BLaER1 treated with 17β-estradiol and CSF1 and Interleukin-3, amounts not matched to agents 10 nM and 100 nM (cell line): ENCODE results near the gene CDK10.

ENCODE experiments used
- H3K27ac ChIP-seq, 11 experiments: shearing (Covaris generic); formaldehyde crosslinking; 2 replicates each; pipeline ENCODE4 v1.8.1; 2022
- H3K27me3 ChIP-seq, 11 experiments: shearing (Covaris generic); formaldehyde crosslinking; 2 replicates each; pipeline ENCODE4 v1.8.1; 2022
- H3K36me3 ChIP-seq, 11 experiments: shearing (Covaris generic); formaldehyde crosslinking; 2 replicates each; pipeline ENCODE4 v1.8.1; 2022
- H3K4me1 ChIP-seq, 10 experiments: shearing (Covaris generic); formaldehyde crosslinking; 2 replicates each; pipeline ENCODE4 v1.8.1; 2022
- H3K4me2 ChIP-seq, 11 experiments: shearing (Covaris generic); formaldehyde crosslinking; 2 replicates each; pipeline ENCODE4 v1.8.1; 2022
- H3K4me3 ChIP-seq, 10 experiments: shearing (Covaris generic); formaldehyde crosslinking; 2 replicates each; pipeline ENCODE4 v1.8.1; 2022
- H3K9ac ChIP-seq, 11 experiments: shearing (Covaris generic); formaldehyde crosslinking; 2 replicates each; pipeline ENCODE4 v1.8.1; 2022
- H3K9me3 ChIP-seq, 11 experiments: shearing (Covaris generic); formaldehyde crosslinking; replicated peaks in 1 of 11; 2 replicates each; pipeline ENCODE4 v1.8.1; 2022
- H4K20me1 ChIP-seq, 11 experiments: shearing (Covaris generic); formaldehyde crosslinking; 2 replicates each; pipeline ENCODE4 v1.8.1; 2022
- Cebpa-rat ChIP-seq, 11 experiments: shearing (Covaris generic); IDR thresholded peaks; 2 replicates each; pipeline ENCODE4 v1.8.1; 2022

The CDK10 gene

GRCh38 chr16:89716916-89717687 is 30.6 kb downstream of the CDK10 start:
- Histone ChIP-seq H3K4me3 (peak overlapping the region in 2 of 10 experiments; percentile 28 to 97; a peak in 3 of 20 replicates), H3K27ac (peak overlapping the region in 5 of 11 experiments; percentile 23 to 98 (median 93); a peak in 9 of 22 replicates), H3K4me1 (peaks cover 31 to 76% (median 60%) of the 10 kb centered on the region in 10 experiments)

GRCh38 chr16:89717688-89718505 is 31.4 kb downstream of the CDK10 start:
- peaks cover 10 to 50% (median 41%) of the 10 kb centered on the region in 11 experiments; a peak in 20 of 22 replicates for H3K36me3 ChIP-seq
- peaks cover 0 to 21% (median 9%) of the 10 kb centered on the region in 11 experiments; a peak in 13 of 22 replicates for H3K27me3 ChIP-seq
- H3K4me3 ChIP-seq = peak overlapping the region in 4 of 10 experiments; percentile 17 to 97 (median 88); a peak in 6 of 20 replicates
- no peak for TF ChIP-seq Cebpa-rat (IDR thresholded peaks at IDR 0.05)
- peaks cover 8 to 87% (median 30%) of the 10 kb centered on the region in 11 experiments for H4K20me1 ChIP-seq
- peaks cover 33 to 73% (median 58%) of the 10 kb centered on the region in 10 experiments for H3K4me1 ChIP-seq
- peak overlapping the region in 8 of 11 experiments; percentile 23 to 99 (median 95); a peak in 13 of 22 replicates for H3K27ac ChIP-seq
- H3K9ac ChIP-seq = peak overlapping the region in 7 of 11 experiments; percentile 92 to 98 (median 93); a peak in 12 of 22 replicates
- H3K4me2 ChIP-seq = peak overlapping the region in 9 of 11 experiments; percentile 94 to 100 (median 97); a peak in 16 of 22 replicates
- H3K9me3 ChIP-seq = no peaks in the 10 kb centered on the region

More at GRCh38 chr16:89716916-89717687, 30.6 kb downstream of the CDK10 start:
- Histone ChIP-seq H3K9ac (peak overlapping the region in 5 of 11 experiments; percentile 92 to 96 (median 92); a peak in 10 of 22 replicates), H3K27me3 (peaks cover 0 to 21% (median 9%) of the 10 kb centered on the region in 11 experiments; a peak in 13 of 22 replicates), H3K4me2 (peak overlapping the region in 6 of 11 experiments; percentile 94 to 99 (median 97); a peak in 11 of 22 replicates), H3K9me3 (no peaks in the 10 kb centered on the region), H4K20me1 (peaks cover 0 to 86% (median 26%) of the 10 kb centered on the region in 11 experiments; a peak in 19 of 22 replicates), H3K36me3 (peaks cover 9 to 49% (median 41%) of the 10 kb centered on the region in 11 experiments; a peak in 20 of 22 replicates)
- no peak for TF ChIP-seq Cebpa-rat (IDR thresholded peaks at IDR 0.05)

GRCh38 chr16:89720551-89720812 is 34.0 kb downstream of the CDK10 start:
- H3K27me3 ChIP-seq = peaks cover 0 to 21% (median 9%) of the 10 kb centered on the region in 11 experiments; a peak in 13 of 22 replicates
- peaks cover 38 to 77% (median 60%) of the 10 kb centered on the region in 10 experiments for H3K4me1 ChIP-seq

DNA sequence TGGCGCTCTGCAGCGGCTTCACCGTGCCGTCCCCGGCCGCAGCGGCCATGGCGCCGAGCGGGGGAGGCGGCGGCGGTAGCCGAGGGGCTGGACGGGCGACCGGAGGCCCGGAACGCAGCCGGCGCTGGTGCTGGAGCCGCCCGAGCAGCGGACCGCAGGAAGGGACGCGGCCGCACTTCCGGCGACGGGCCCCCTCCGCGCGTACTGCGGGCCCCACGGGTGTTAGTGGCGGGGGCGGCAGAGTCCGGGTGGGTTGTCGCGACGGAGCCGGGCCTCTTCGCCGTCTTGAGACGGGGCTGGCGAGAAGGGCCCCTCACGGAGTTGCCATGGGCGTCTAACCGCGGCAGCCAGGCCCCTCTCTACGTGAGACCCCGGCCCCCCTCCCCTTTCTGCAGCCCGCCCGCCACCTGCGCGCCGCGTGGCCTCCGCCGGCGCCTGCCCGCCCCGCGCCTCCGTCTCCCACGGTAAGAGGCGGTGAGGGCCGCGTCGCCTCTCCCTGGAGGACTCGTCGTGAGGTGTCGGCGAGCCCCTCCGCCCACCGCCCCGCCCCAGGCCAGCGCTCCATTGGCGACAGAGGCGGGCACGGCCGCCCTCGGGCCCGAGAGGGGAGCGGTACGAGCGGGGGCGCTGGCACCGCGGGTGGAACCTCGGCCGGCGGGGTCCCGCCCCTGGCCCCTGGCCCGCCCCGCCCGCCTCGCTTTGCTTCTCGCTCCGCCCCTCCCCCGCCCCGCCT is 34.5 kb downstream of the CDK10 start, which contains the start of the genes VPS9D1 and ZNF276:
Gene VPS9D1, minus strand, starts transcription at position 86 of the 733 bp plus-strand sequence. Its CDS starts 37 bp downstream, at position 49.
Gene ZNF276, plus strand, starts transcription at position 725 of the 733 bp plus-strand sequence. CDS start 104 bp downstream, outside the sequence.
- peaks cover 39 to 87% (median 45%) of the 10 kb centered on the region in 11 experiments for H4K20me1 ChIP-seq
- no peak for TF ChIP-seq Cebpa-rat (IDR thresholded peaks at IDR 0.05)
- peak within 1 kb of the TSS; percentile 88 to 99 (median 95) for H3K27ac ChIP-seq
- H3K9me3 ChIP-seq = no peaks in the 10 kb centered on the region
- peaks cover 38 to 72% (median 59%) of the 10 kb centered on the region in 10 experiments for H3K4me1 ChIP-seq
- H3K36me3 ChIP-seq = peaks cover 37 to 56% (median 47%) of the 10 kb centered on the region in 11 experiments
- H3K4me3 ChIP-seq = peak within 1 kb of the TSS; percentile 75 to 98 (median 90)
- H3K4me2 ChIP-seq = peak within 1 kb of the TSS; percentile 96 to 100 (median 99)
- H3K9ac ChIP-seq = peak within 1 kb of the TSS; percentile 88 to 98 (median 93)
- H3K27me3 ChIP-seq = peaks cover 0 to 21% (median 9%) of the 10 kb centered on the region in 11 experiments; a peak in 13 of 22 replicates

More at GRCh38 chr16:89720551-89720812, 34.0 kb downstream of the CDK10 start:
- no peak for TF ChIP-seq Cebpa-rat (IDR thresholded peaks at IDR 0.05)
- peaks cover 36 to 56% (median 47%) of the 10 kb centered on the region in 11 experiments for H3K36me3 ChIP-seq
- peaks cover 34 to 87% (median 40%) of the 10 kb centered on the region in 11 experiments for H4K20me1 ChIP-seq
- H3K9me3 ChIP-seq = no peaks in the 10 kb centered on the region
- peak overlapping the region; percentile 88 to 99 (median 95) for H3K27ac ChIP-seq
- H3K4me3 ChIP-seq = peak overlapping the region; percentile 75 to 98 (median 90)
- H3K4me2 ChIP-seq = peak overlapping the region; percentile 94 to 100 (median 98)
- peak overlapping the region; percentile 88 to 98 (median 93) for H3K9ac ChIP-seq

GRCh38 chr16:89721546-89722391 is 35.3 kb downstream of the CDK10 start:
- Histone ChIP-seq H3K4me1 (peaks cover 38 to 68% (median 56%) of the 10 kb centered on the region in 10 experiments), H3K27ac (peak overlapping the region; percentile 88 to 99 (median 95)), H3K9ac (peak overlapping the region; percentile 88 to 98 (median 93)), H3K36me3 (peaks cover 39 to 57% (median 49%) of the 10 kb centered on the region in 11 experiments), H3K4me3 (peak overlapping the region; percentile 75 to 98 (median 90)), H3K4me2 (peak overlapping the region; percentile 96 to 100 (median 99)), H3K27me3 (peaks cover 0 to 21% (median 9%) of the 10 kb centered on the region in 11 experiments; a peak in 13 of 22 replicates), H3K9me3 (no peaks in the 10 kb centered on the region), H4K20me1 (peaks cover 43 to 89% (median 52%) of the 10 kb centered on the region in 11 experiments)
- no peak for TF ChIP-seq Cebpa-rat (IDR thresholded peaks at IDR 0.05)

DNA sequence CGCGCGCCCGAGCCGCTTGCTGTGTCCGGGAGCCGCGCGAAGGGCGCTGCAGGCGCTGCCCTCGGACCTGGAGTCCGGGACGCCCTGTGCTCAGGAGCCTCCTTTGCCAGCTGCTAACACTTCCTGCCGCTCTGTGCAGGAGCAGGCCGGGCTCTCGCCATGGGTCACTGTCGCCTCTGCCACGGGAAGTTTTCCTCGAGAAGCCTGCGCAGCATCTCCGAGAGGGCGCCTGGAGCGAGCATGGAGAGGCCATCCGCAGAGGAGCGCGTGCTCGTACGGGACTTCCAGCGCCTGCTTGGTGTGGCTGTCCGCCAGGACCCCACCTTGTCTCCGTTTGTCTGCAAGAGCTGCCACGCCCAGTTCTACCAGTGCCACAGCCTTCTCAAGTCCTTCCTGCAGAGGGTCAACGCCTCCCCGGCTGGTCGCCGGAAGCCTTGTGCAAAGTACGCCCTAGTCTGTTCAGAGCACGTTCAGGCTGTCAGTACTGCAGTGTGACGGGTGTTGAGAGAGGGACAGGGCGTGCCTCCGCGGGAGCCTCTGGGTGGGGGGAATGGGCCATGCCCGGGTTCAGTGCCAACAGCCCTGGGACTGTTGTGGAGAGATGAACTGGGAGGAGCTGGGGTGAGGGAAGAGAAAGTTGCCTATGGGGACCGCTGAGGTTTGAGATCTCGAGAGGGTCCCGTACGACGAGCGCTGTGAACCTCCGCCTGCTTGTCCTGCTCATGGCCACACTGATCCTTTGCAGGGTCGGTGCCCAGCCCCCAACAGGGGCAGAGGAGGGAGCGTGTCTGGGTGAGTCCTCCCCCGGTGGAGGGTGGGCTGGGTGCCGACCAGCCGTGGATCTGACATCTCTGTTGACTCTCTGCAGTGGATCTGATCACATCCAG is 36.1 kb downstream of the CDK10 start:
- peaks cover 52 to 92% (median 61%) of the 10 kb centered on the region in 11 experiments for H4K20me1 ChIP-seq
- peaks cover 38 to 63% (median 55%) of the 10 kb centered on the region in 10 experiments for H3K4me1 ChIP-seq
- H3K27ac ChIP-seq = peak overlapping the region; percentile 88 to 99 (median 95); a peak in 21 of 22 replicates
- peaks cover 0 to 21% (median 9%) of the 10 kb centered on the region in 11 experiments; a peak in 13 of 22 replicates for H3K27me3 ChIP-seq
- peaks cover 45 to 60% (median 52%) of the 10 kb centered on the region in 11 experiments for H3K36me3 ChIP-seq
- TF ChIP-seq Cebpa-rat (IDR thresholded peaks at IDR 0.05) = no peak
- peak overlapping the region; percentile 75 to 98 (median 90) for H3K4me3 ChIP-seq
- H3K9me3 ChIP-seq = no peaks in the 10 kb centered on the region
- H3K9ac ChIP-seq = peak overlapping the region; percentile 88 to 98 (median 93)
- peak overlapping the region; percentile 96 to 100 (median 99) for H3K4me2 ChIP-seq
